HTR-8/SVneo (cell line): ENCODE results near the gene PPP2R2B.
"Not testable (repeated sequence)": the region's sequence is repeated elsewhere in the genome, so short reads cannot be mapped to it uniquely, and the experiment has no call there.

Experiments
- DNase-seq: peaks from one replicate; pipeline ENCODE4 v3.0.0; 2011; ENCODE audit warnings: low spot score, mixed read lengths; ENCODE audit not compliant: insufficient read length
- FAIRE-seq: peaks from 2 replicates; lab custom pipeline; 2011; peaks lifted over from hg19 to GRCh38; lab: Jason Lieb, UNC

Gene PPP2R2B

DNA sequence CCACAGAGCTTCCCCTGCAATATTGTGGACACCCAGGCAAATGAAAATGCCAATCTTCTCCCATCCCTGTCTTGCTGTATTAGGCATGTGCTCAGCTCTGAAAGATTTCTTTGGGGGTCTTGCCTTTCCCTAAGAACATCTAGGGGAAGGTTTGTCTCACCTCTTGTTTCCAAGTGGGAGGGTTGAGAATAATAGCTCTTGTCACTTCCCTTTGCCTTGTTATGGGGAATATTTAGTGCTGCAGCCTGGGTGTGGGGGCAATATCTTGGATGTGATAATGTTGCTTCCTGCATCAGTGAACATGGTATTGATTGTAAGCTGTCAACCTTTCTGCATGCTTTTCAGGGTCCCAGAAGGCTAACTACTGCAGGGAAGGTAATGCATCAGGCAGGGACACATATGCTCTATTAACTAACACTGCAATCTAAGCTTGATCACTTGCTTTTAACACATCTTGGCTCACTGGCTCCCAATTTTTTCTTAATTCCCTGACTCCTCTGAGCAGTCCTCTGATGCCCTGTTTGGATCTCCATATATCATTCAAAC lies 296.4 kb downstream of the PPP2R2B start:
- FAIRE-seq = no peak

DNA sequence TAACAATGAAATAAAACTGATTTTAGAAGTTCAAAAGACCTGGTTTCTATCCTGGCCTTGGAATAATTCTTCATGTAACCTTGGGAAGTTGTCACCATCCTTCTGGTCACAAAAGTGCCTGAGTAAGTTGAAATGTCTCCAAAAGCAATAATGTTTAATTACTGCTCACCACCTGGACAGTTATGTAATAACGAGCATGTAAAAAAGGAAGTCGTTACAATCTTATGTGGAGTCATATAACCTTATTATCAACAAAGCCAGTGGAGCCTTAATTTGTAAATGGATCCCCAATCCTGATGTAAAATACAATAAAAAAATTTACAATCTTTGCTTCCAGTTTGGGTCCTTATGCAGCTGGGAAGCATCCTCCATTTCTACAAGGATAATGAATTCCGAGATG lies 298.3 kb downstream of the PPP2R2B start:
- DNase-seq (no peak), FAIRE-seq (no peak)

More for the DNA sequence above, 296.4 kb downstream of the PPP2R2B start:
- no peak for DNase-seq

DNA sequence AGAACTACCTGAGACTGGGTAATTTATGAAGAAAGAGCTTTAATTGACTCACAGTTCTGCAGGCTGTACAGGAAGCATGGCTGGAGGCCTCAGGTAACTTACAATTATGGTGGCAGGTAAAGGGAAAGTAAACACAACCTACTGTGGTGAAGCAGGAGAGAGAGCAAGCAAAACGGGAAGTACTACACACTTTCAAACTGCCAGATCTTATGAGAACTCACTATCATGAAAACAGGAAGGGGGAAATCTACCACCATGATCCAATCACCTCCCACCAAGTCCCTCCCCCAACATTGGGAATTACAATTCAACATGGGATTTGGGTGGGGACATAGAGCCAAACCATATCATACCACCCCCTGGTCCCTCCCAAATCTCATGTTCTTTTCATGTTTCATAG lies 303.8 kb downstream of the PPP2R2B start:
- FAIRE-seq = no peak
- no peak for DNase-seq

DNA sequence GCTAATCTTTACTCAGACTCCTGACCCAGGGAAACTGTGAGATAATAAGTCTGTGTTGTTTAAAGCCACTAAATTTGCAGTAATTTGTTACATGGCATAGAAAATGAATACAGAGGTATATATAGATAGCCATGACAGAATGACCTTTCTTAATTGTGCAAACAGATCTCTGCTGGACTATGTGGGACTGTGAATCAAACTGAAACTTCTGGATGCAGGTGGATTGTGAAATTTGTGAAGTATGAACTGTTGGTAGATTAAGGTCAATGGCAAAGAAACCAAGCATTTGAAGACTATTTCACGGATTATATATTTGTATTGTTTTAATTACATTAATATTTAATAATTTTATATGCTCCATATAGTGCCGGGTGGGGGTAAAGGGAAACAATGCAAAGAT lies 310.4 kb downstream of the PPP2R2B start:
- FAIRE-seq = no peak

DNA sequence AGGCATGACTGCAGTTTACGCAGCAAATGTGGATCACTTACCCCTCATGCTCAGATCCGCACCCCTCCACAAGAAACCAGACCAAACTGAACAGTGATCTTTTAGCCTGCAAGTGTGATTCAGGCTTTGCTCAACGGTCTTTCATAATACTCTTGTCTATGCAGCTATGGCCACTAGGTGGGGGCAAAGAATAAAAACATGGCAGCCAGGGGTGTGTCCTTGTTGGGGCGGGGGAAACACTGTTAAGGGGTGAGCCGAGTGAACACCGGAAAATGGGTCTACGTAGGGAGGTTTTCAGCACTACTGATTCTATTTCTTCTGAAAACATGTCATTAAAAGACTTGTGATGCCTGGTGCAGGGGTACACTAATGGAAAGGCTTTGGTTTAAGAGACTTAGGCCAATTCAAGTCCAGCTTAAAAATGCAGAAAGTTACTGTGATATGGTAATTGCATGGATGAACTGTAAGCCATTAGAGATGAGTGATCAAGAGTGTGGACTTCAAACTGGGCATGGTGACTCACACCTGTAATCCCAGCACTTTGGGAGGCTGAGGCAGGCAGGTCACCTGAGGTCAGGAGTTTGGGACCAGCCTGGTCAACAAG lies 312.7 kb downstream of the PPP2R2B start:
- FAIRE-seq (no peak), DNase-seq (peak; percentile 63)

More for the DNA sequence above, 310.4 kb downstream of the PPP2R2B start:
- DNase-seq = no peak

DNA sequence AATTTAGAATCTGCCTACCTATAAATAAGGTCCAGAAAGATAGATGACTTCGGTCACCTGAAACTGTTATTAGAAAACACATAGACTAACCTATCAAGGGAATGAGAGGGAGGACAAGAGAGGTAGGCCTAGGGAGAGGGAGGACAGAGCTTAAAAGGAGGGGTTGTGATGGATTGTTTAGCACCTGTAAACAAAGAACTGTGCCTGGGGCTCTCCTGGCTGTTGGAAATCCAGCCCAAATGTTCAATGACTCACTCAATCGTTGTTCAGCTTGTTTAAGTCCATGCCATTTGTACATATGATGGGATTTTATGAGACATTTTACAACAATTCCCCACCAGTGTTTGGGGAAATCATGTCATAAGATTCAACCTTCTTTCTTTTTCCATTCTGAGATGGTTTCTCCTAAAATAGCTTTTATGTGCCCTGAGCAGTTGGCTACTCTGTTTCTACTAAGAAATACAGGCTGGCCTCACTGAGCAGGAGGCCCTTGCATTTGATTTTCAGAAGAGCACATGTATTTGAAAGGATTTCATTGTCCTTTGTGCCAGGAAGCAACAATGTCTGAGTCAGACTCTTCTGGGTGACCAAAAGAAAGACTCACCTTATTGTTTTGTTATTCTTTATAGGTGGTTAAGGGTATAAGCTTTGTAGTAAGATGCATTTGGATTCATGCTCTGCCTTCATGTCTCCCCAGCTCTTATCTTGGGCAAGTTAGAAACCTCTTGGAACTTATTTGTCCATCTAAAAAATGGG lies 314.4 kb downstream of the PPP2R2B start:
- no peak for DNase-seq
- no peak for FAIRE-seq

DNA sequence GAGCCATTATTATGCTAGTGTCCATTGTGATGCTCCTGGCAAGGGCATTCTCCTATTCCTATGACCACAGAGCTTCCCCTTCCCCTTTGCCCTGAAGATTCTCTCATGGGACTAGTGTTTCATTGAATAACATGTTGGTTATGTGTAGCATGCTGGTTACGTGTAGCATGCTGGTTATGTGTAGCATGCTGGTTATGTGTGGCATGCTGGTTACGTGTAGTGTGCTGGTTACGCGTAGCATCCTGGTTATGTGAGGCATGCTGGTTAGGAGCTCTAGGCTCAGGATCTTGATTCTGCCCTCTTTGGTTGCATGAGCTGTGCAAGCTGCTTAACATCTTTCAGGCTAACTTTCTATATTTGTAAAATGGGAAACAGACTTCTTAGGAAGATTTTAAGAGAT lies 316.1 kb downstream of the PPP2R2B start:
- FAIRE-seq (peak; percentile 33), DNase-seq (no peak)

DNA sequence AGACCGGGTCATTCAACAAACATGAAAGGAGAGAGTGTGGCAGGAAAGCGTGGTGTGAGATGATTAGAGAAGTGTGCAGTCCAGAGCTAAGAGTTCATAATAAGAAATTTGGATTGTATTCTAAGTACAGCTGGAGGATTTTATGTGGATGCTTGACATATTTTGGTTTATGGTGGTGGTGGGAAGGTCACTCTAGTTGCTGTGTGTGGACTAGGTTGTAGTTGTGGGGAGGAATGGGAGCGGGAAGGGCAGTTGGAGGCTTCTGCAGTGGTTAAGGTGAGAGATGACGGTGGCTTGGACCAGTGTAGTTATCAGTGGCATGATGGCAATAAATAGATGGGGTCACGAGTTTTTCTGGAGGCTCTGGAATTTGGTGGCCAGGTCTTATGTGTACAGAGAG lies 316.8 kb downstream of the PPP2R2B start:
- FAIRE-seq = no peak
- DNase-seq = no peak

DNA sequence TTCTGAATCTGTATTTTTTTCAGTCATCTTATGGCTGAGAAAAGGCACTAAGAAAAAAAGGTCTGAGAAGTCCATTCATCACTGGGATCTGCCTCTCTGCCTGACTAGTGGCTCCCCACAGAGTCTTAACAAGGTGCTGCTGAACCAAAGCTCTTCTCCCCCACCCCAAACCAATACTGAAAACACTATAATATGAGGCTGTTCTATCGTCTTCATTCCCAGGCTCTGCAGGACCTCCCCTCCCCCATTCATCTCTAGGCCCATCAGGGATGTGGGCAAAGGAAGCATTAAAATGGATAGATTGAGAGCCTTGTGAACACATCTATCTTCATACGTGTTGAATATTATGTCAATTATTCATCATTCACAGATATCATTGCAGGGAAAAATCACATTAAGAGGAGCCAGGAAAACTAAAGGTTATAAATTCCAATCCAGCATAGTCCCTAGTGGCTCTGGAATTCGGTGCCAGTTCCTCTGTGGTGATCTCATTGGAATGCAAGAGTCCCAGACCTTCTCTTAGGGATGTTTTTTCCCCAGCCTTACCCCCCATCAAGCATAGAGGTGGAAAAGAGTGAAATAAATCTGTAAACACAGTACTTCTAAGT lies 318.2 kb downstream of the PPP2R2B start:
- no peak for FAIRE-seq
- DNase-seq = peak; percentile 41

DNA sequence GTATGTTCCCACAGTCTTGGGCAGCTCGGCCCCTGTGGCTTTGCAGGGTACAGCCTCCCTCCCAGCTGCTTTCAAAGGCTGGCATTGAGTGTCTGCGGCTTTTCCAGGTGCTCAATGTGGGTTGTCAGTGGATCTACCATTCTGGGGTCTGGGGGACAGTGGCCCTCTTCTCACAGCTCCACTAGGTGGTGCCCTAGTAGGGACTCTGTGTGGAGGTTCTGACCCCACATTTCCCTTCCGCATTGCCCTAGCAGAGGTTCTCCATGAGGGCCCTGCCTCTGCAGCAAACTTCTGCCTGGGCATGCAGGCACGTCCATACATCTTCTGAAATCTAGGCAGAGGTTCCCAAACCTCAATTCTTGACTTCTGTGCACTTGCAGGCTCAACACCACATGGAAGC lies 321.7 kb downstream of the PPP2R2B start:
- FAIRE-seq, DNase-seq: not testable (repeated sequence)

DNA sequence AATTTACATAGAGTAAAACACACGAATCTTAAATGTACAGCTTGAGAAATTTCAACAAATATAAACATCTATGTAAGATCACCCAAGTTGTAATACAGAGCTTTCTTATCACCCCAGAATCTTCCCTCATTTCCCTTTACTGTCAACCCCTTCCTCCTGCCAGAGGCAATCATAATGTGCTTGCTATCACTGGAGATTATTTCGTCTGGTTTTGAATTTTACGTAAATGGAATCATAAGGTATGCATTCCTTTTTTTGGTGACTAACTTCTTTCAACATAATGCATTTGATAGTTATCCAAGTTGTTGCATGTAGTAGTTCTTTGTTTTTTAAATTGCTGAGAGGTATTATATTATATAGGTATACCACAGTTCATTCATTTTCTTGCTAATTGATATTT lies 325.1 kb downstream of the PPP2R2B start:
- FAIRE-seq = no peak

DNA sequence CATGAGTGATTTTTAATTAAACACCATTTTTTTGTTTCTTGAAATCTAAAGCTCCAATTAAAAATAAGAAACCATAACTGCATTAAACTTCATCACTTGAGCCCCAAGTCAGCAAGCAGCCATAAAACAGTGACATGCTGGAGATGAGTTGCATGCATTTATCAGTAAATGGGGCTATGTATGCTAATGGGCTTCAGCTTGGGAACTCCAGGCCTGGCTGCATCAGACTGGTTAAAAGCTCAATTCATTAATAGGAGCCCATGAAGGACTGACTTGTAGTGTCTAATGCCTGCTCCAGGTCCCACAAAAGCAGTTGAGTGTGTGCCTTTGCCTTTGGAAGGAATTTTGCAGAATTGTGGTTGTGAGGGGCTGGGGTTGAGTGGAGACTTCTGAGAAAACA lies 328.9 kb downstream of the PPP2R2B start:
- FAIRE-seq = no peak

More for the DNA sequence above, 325.1 kb downstream of the PPP2R2B start:
- no peak for DNase-seq

DNA sequence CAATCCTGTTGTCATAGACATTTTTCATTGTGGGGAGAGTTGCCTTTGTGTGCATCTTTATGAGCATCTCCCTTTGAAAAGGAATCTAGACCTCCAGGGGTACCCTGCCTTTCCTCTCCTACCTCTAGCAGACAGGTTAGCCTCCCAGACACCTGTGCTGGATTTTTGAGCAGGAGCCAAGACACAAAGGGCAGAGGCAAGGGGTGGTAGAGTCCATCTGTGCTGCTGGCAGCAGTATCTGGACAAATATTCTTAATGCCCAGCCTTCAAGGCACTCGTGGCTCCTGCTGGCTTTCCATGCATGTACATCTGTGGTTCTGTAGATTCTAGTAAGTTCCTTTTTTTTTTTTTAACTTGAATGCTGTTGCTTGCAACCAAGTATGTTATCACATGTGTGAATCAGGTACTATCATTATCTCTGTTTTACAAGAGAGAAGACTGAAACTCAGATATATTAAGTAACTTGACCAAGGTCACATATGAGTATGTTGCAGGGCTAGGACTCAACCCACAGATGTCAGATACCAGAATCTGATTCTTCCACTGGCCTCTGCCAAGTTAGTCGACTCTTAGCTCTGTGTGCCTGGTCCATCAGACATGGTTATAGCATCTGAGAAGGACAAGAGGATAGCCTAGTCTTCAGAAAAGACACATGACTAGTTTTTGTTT lies 329.6 kb downstream of the PPP2R2B start:
- DNase-seq (no peak), FAIRE-seq (no peak)

More for the DNA sequence above, 328.9 kb downstream of the PPP2R2B start:
- DNase-seq = no peak

DNA sequence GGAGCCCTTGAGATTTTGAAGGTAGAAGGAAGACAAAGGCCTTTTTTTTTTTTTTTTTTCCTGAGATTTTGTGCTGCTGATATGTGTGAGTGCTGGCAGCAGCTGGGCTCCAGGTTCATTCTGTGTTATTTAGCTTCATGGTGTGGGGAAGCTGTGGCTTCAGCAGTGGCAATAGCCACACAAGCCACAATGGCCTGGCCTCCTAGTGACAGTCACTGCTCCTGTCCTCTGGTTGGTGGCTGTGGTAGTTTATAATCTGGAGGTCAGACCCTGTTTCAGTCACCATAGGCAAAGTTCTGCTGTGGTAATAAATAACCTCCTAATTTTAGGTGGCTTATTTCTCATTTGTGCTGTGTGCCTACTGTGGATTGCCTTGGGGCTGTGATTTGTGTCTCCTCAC lies 334.3 kb downstream of the PPP2R2B start:
- no peak for FAIRE-seq
- DNase-seq = no peak

DNA sequence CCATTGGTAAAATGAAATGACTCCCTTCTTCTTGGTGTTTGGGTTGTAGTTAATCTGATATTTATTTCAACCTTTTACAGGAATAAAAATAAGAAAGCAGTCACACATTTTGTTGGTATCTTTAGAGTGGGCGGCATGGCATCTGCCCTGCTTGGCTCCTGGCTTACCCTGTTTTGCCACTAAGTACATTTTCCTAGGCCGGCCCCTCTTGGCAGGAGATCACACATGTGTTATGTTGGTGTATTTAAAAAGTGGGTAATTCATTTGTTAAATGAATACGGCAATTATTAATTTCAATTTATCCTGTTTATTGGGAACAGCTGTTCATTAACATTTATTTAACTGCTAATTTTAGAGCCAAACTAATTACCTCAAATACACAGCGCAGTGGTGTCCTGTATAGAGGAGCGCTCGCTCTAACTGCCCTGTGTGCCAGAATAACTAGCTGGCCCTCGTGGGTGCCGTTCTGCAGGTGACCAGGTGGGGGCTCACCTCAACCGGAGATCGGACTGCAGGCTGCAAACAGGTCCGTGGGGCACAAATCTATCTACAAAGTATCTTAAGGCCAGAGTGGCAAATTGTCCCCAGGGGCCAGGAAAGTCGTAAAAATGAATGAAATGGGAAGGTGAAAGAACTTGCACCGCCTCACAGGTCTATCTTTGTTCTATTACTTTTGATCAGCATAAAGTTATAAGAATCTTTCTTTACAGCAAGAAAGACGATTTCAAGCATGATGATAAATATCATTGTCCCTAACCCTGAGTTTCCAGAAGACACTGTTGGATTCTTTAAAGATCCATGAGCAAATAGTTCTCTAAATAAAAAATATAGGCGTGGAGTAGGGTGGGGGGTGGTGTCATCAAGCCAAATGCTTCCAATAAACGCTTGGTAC lies 336.4 kb downstream of the PPP2R2B start:
- DNase-seq = peak; percentile 73
- no peak for FAIRE-seq

DNA sequence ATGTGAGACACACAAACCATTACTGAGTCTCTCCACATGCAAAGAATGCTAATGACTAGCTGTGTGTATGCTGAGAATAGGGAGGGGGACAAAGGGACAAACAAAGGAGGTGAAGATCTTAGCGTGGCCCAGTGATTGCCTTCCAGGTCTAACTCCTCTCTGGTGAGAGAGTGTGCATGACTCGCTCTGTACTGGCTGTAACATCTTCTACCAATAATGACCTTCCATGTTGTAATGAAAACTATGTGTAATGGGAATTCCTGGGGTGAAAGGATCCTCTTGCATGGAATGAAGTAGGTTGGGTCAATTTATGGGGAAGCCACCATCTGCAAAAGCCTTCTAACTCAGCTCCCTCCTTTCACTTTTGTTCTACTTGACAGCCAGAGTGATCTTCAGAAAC lies 338.1 kb downstream of the PPP2R2B start:
- FAIRE-seq (no peak), DNase-seq (no peak)

DNA sequence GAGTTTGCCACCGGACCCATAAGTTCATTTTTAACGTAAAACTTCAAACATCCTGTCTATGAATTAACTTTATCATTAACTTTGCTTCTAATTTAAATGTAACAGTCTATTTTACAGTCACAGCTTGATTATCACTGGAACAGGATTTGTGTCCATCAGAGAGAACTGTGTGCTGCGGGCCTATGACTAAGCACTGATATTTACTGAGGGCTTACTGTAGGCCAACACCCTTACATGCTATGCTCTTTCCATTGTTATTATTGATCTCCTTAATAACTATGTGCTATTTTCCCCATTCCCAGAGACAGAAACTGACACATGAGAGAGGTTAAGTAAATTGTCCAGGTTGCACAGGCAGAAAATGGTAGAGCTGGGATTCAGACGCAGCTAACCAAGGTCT lies 338.6 kb downstream of the PPP2R2B start:
- no peak for FAIRE-seq

DNA sequence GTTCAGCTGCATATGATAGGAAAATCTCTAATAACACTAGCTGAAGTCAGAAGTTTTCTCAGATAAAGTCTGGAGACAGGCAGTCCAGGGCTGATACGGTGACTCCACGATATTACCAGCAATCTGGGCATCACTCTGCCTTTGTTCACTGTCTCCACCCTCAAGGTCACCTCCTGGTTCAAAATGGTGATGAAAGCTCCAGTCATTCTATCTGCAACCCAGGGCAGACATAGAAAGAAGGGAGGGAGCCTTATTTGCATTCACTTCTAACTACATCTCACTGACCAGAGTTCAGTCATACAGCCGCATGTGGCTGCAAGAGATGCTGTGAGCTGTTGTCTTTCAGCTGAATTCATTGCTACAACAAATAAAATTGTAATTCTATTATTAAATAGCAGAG lies 340.1 kb downstream of the PPP2R2B start:
- no peak for DNase-seq
- FAIRE-seq = no peak

More for the DNA sequence above, 338.6 kb downstream of the PPP2R2B start:
- DNase-seq = no peak

DNA sequence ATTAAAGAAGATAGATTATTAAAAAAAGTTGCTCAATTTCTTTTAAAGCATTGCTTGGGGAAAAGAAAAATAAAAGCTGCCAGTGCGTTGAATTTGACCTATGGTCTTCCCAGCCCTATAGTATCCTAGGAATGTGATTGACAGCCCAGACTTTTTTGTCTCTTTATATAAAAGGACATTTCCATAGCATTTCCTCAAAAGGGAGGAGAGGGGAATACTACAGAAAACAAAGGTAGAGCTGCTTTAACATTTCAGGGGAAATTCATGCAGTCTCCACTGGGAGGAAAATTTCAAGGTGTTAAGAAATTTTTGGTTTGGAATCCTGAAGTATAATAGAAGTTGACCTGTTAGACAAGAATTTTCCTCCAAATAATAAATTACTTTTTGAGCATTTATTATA lies 344.7 kb downstream of the PPP2R2B start:
- DNase-seq (no peak), FAIRE-seq (no peak)
